HCT116 (cell line): ENCODE data around the gene STX10. TPM values are rescaled to one million over a fixed set of nuclear protein-coding genes. Genes with fewer than 3 reads are reported as not detected.
A peak's percentile ranks its signal among the peaks of the same experiment; 100 is the strongest.

ENCODE experiments used
- ATAC-seq: fragments of 200-7000 bp; cut with Tn5 transposase; 2 replicates; pipeline ENCODE4 v1.9.1; 2020; ENCODE audit warnings: mild to moderate bottlenecking, moderate library complexity
- BruUV-seq: library from RNA; stranded (reverse); fragments of 400-500 nt; replicated peaks from 2 replicates; lab custom pipeline; 2021; lab: Mats Ljungman, UMichigan
- CTCF ChIA-PET: fragments of 300-600 bp; sonication (Branson Sonifier 250); formaldehyde crosslinking; loops from one replicate; lab custom pipeline; 2021; ENCODE audit warnings: antibody characterized with exemption; lab: Charles Lee
- POLR2A ChIA-PET: fragments of 300-600, 350-600 bp; sonication (Branson Sonifier 250); formaldehyde crosslinking; loops from one replicate; lab custom pipeline; 2021; ENCODE audit warnings: antibody characterized with exemption; lab: Charles Lee
- RAD21 ChIA-PET, 2 experiments: fragments of 300-600 bp; sonication (Branson Sonifier 250); formaldehyde crosslinking; loops; one replicate each; lab custom pipeline; 2023; ENCODE audit warnings: low total read pairs in 2 of 2; ENCODE audit not compliant: uncharacterized antibody in 2 of 2, unreplicated experiment in 2 of 2, low non-redundant PET in 1 of 2; lab: Charles Lee
- DNase-seq: peaks from one replicate; pipeline ENCODE4 v3.0.0-alpha.2; 2010; ENCODE audit warnings: low read depth, low spot score
- H2AFZ ChIP-seq: fragments of 200-600 bp; shearing (Covaris generic), sonication (generic); 2 replicates; pipeline ENCODE4 v1.6.1; 2017; ENCODE audit warnings: low read depth, mixed run types, mixed read lengths, antibody characterized with exemption, low read length; ENCODE audit not compliant: poor library complexity, severe bottlenecking
- H3K27ac ChIP-seq: 2 replicates; pipeline ENCODE4 v1.5.1; 2012; ENCODE audit warnings: low read depth, low read length
- H3K27me3 ChIP-seq: fragments of 200-600 bp; sonication (generic); 2 replicates; pipeline ENCODE4 v1.6.1; 2016; ENCODE audit warnings: mixed run types, low read length, mixed read lengths; ENCODE audit not compliant: insufficient read depth
- H3K36me3 ChIP-seq, 2 experiments: fragments of 200-500 bp in 1 of 2; fragments of 200-600 bp in 1 of 2; sonication (Bioruptor generic) in 1 of 2; sonication (generic) in 1 of 2; 2 replicates each; pipeline versions ENCODE4 v1.5.1 to v1.6.1; 2014 to 2016; ENCODE audit warnings: low read length in 2 of 2, inconsistent platforms in 1 of 2, mixed read lengths in 1 of 2, mixed run types in 1 of 2; ENCODE audit not compliant: insufficient read depth in 2 of 2, control insufficient read depth in 1 of 2
- H3K4me1 ChIP-seq, 2 experiments: fragments of 200-600 bp in 1 of 2; sonication (generic) in 1 of 2; 2 replicates each; pipeline versions ENCODE4 v1.5.1 to v1.6.1; 2012 to 2017; ENCODE audit warnings: low read length in 2 of 2, inconsistent platforms in 1 of 2, mild to moderate bottlenecking in 1 of 2, mixed read lengths in 1 of 2, mixed run types in 1 of 2, moderate library complexity in 1 of 2; ENCODE audit not compliant: insufficient read depth in 2 of 2, control insufficient read depth in 1 of 2
- H3K4me2 ChIP-seq: fragments of 200-600 bp; sonication (generic); 2 replicates; pipeline ENCODE4 v1.6.1; 2017; ENCODE audit warnings: mixed run types, low read length, mixed read lengths
- H3K4me3 ChIP-seq, 2 experiments: fragments of 200-600 bp in 1 of 2; sonication (generic) in 1 of 2; replicated peaks in 1 of 2; 2 replicates each; pipeline ENCODE4 v1.5.1; 2011 to 2016; ENCODE audit warnings: low read length in 2 of 2, control low read depth in 1 of 2, low read depth in 1 of 2, mild to moderate bottlenecking in 1 of 2, mixed read lengths in 1 of 2, mixed run types in 1 of 2
- H3K79me2 ChIP-seq: fragments of 200-600 bp; sonication (generic); 2 replicates; pipeline ENCODE4 v1.6.1; 2017; ENCODE audit warnings: mild to moderate bottlenecking, mixed run types, low read length, moderate library complexity, mixed read lengths; ENCODE audit not compliant: insufficient read depth
- H3K9ac ChIP-seq: fragments of 200-600 bp; sonication (generic); 2 replicates; pipeline ENCODE4 v1.6.1; 2016; ENCODE audit warnings: low read length, mixed read lengths
- H3K9me2 ChIP-seq: fragments of 200-600 bp; sonication (generic), shearing (Covaris generic); 2 replicates; pipeline ENCODE4 v1.6.1; 2017; ENCODE audit warnings: mixed run types, mild to moderate bottlenecking, moderate library complexity; ENCODE audit not compliant: insufficient read depth
- H3K9me3 ChIP-seq, 2 experiments: fragments of 200-500 bp in 1 of 2; fragments of 200-600 bp in 1 of 2; sonication (Bioruptor generic) in 1 of 2; sonication (generic) in 1 of 2; 2 replicates each; pipeline ENCODE4 v1.6.1; 2014 to 2017; ENCODE audit warnings: low read length in 2 of 2, mixed read lengths in 2 of 2, inconsistent platforms in 1 of 2, low read depth in 1 of 2, mild to moderate bottlenecking in 1 of 2, mixed run types in 1 of 2, moderate library complexity in 1 of 2; ENCODE audit not compliant: control insufficient read depth in 1 of 2, insufficient read depth in 1 of 2
- H4K20me1 ChIP-seq: fragments of 200-600 bp; sonication (generic), shearing (Covaris generic); 2 replicates; pipeline ENCODE4 v1.6.1; 2017; ENCODE audit warnings: mixed run types, mild to moderate bottlenecking, moderate library complexity; ENCODE audit not compliant: insufficient read depth
- ATF3 ChIP-seq: IDR thresholded peaks from 2 replicates; pipeline ENCODE4 v1.6.1; 2012
- CTCF ChIP-seq, 3 experiments: fragments of 200-600 bp in 1 of 3; sonication (generic) in 1 of 3; IDR thresholded peaks in 2 of 3; conservative IDR thresholded peaks in 1 of 3; 2 replicates each; pipeline ENCODE4 v1.5.1; 2012 to 2017; ENCODE audit warnings: low read depth in 2 of 3, low read length in 2 of 3, antibody characterized with exemption in 1 of 3, borderline replicate concordance in 1 of 3, control low read depth in 1 of 3, mild to moderate bottlenecking in 1 of 3, mixed read lengths in 1 of 3, mixed run types in 1 of 3, moderate library complexity in 1 of 3; ENCODE audit not compliant: insufficient read depth in 1 of 3
- ELF1 ChIP-seq: IDR thresholded peaks from 2 replicates; pipeline ENCODE4 v1.6.1; 2012; ENCODE audit warnings: low read depth, borderline replicate concordance
- EZH2 ChIP-seq: fragments of 200-600 bp; sonication (generic); IDR thresholded peaks from 2 replicates; pipeline ENCODE4 v1.6.1; 2017; ENCODE audit warnings: antibody characterized with exemption, mixed run types
- FOSL1 ChIP-seq: IDR thresholded peaks from 2 replicates; pipeline ENCODE4 v1.6.1; 2012; ENCODE audit warnings: low read depth
- JUND ChIP-seq: IDR thresholded peaks from 2 replicates; pipeline ENCODE4 v1.6.1; 2012
- MAX ChIP-seq: IDR thresholded peaks from 2 replicates; pipeline ENCODE4 v1.6.1; 2012
- POLR2A ChIP-seq: IDR thresholded peaks from 2 replicates; pipeline ENCODE4 v1.7.0; 2011; ENCODE audit warnings: borderline replicate concordance; ENCODE audit not compliant: insufficient read depth, insufficient read length; ENCODE audit errors: extremely low read depth
- REST ChIP-seq: IDR thresholded peaks from 2 replicates; pipeline ENCODE4 v1.6.1; 2012; ENCODE audit warnings: low read depth
- TCF7L2 ChIP-seq: IDR thresholded peaks from 2 replicates; pipeline ENCODE4 v1.7.0; 2011; ENCODE audit warnings: borderline replicate concordance, inconsistent platforms; ENCODE audit not compliant: insufficient read depth, insufficient read length; ENCODE audit errors: extremely low read depth
- YY1 ChIP-seq: IDR thresholded peaks from 2 replicates; pipeline ENCODE4 v1.6.1; 2011; ENCODE audit warnings: low read length, low read depth, moderate library complexity, mild to moderate bottlenecking; ENCODE audit not compliant: insufficient replicate concordance; ENCODE audit errors: extremely low read depth
- intact Hi-C: fragments of 100-400 bp; cut with micrococcal nuclease; formaldehyde crosslinking; loops from 2 replicates; pipeline ENCODE4 v1.10.0; 2022
- total RNA-seq: library from RNA; stranded (reverse); gene quantifications from one replicate; pipeline ENCODE4 v1.2.1, GENCODE V29; 2021; ENCODE audit not compliant: unreplicated experiment

Gene STX10
- total RNA-seq, 1 experiment from 2014 or later = 149 TPM

GRCh38 chr19:13099073-13099999 lies 50.8 kb downstream of the STX10 start:
- no peak for ATAC-seq
- Histone ChIP-seq H3K9ac (no peak overlapping the region), H3K4me1 (peaks cover 4 to 45% of the 10 kb centered on the region in 2 experiments; a peak in 3 of 4 replicates), H3K27me3 (no peaks in the 10 kb centered on the region), H3K4me3 (no peak overlapping the region), H3K4me2 (peak overlapping the region; percentile 74; the same call in 1 of the 2 replicates), H3K79me2 (no peaks in the 10 kb centered on the region), H3K36me3 (no peaks in the 10 kb centered on the region), H3K27ac (no peak overlapping the region), H3K9me3 (no peaks in the 10 kb centered on the region), H3K9me2 (no peaks in the 10 kb centered on the region), H4K20me1 (no peaks in the 10 kb centered on the region), H2AFZ (no peak overlapping the region)
- TF ChIP-seq FOSL1 (no peak), POLR2A (no peak), JUND (no peak), ELF1 (no peak), TCF7L2 (no peak), CTCF (IDR thresholded peaks at IDR 0.05 in 2 of 3, conservative IDR thresholded peaks at IDR 0.05 in 1 of 3; ENCODE audit: borderline replicate concordance in 1 of 3, insufficient read depth in 1 of 3, low read depth in 2 of 3, low read length in 2 of 3) (no peak), ATF3 (no peak), REST (no peak), EZH2 (no peak), YY1 (no peak), MAX (no peak)
- no TSS peak for BruUV-seq
- intact Hi-C loops = no loop called here
- ChIA-PET RAD21 (no interaction called here), CTCF (no interaction called here), POLR2A (no interaction called here)
- DNase-seq = no peak
